Cardiac muscle cell (in vitro differentiated cells and primary cell): Measurements from ENCODE around the gene CCDC40. TPM values are rescaled to one million over a fixed set of nuclear protein-coding genes. Genes with fewer than 3 reads are reported as not detected.

Experiments
- DNase-seq, 2 donors: peaks; one replicate each; pipeline versions ENCODE4 v3.0.0 to v3.0.0-alpha.2; 2010 to 2017; ENCODE audit warnings: low read depth in 1 of 2, low spot score in 1 of 2
- H3K27ac ChIP-seq: fragments of 200-600 bp; sonication (generic); 2 replicates; pipeline ENCODE4 v1.5.1; 2016
- H3K27me3 ChIP-seq: fragments of 200-600 bp; sonication (generic); 2 replicates; pipeline ENCODE4 v1.6.0; 2016; ENCODE audit warnings: control low read depth
- H3K36me3 ChIP-seq: fragments of 200-600 bp; sonication (generic); 2 replicates; pipeline ENCODE4 v1.5.1; 2016; ENCODE audit warnings: control low read depth
- H3K4me1 ChIP-seq: fragments of 200-600 bp; sonication (generic); 2 replicates; pipeline ENCODE4 v1.8.1; 2017; ENCODE audit warnings: low read depth, mild to moderate bottlenecking, mixed run types
- H3K4me3 ChIP-seq: fragments of 200-600 bp; sonication (generic); 2 replicates; pipeline ENCODE4 v1.5.1; 2016; ENCODE audit warnings: mild to moderate bottlenecking
- H3K9me3 ChIP-seq: fragments of 200-600 bp; sonication (generic); 2 replicates; pipeline ENCODE4 v1.5.1; 2017; ENCODE audit warnings: low read depth, mild to moderate bottlenecking, control low read depth
- CTCF ChIP-seq: IDR thresholded peaks from 2 replicates; pipeline ENCODE4 v1.5.1; 2012; ENCODE audit warnings: low read depth, mild to moderate bottlenecking, low read length
- polyA plus RNA-seq: library from polyadenylated mRNA; unstranded; fragments of >200 nt; fragmentation: Nextera tagmentation; extraction: Ambion mirVana; gene quantifications from 2 replicates; pipeline ENCODE4 v1.2.1, GENCODE V29; 2016
- total RNA-seq: library from RNA; depleted of rRNA; stranded (reverse); fragments of >200 nt; gene quantifications from 2 replicates; pipeline ENCODE4 v1.2.3, GENCODE V29; 2016

Gene CCDC40
- total and polyA plus RNA-seq, 2 experiments from 2014 or later, result 11.3 to 12.2 TPM

- no peaks in the 10 kb centered on the region for H3K27me3 ChIP-seq
- H3K4me3 ChIP-seq, result no peak overlapping the region
- H3K9me3 ChIP-seq, result no peaks in the 10 kb centered on the region
- DNase-seq, result no peak
- no peaks in the 10 kb centered on the region for H3K36me3 ChIP-seq
- H3K4me1 ChIP-seq, result no peaks in the 10 kb centered on the region
- no peak overlapping the region for H3K27ac ChIP-seq
- TF ChIP-seq CTCF, result no peak
These were observed 58.8 kb downstream of the CCDC40 start for GRCh38 chr17:80095038-80095843.

GRCh38 chr17:80095844-80096475 is 59.5 kb downstream of the CCDC40 start:
- H3K27me3 ChIP-seq, result no peaks in the 10 kb centered on the region
- TF ChIP-seq CTCF, result no peak

GRCh38 chr17:80096561-80097021 is 60.1 kb downstream of the CCDC40 start:
- Histone ChIP-seq H3K9me3 (no peaks in the 10 kb centered on the region), H3K27ac (no peak overlapping the region), H3K4me3 (no peak overlapping the region), H3K36me3 (no peaks in the 10 kb centered on the region), H3K4me1 (no peaks in the 10 kb centered on the region), H3K27me3 (no peaks in the 10 kb centered on the region)
- TF ChIP-seq CTCF, result no peak
- DNase-seq, result no peak

More at GRCh38 chr17:80095844-80096475, 59.5 kb downstream of the CCDC40 start:
- Histone ChIP-seq H3K4me3 (no peak overlapping the region), H3K36me3 (no peaks in the 10 kb centered on the region), H3K4me1 (no peaks in the 10 kb centered on the region), H3K9me3 (no peaks in the 10 kb centered on the region), H3K27ac (no peak overlapping the region)
- no peak for DNase-seq

- Histone ChIP-seq H3K27me3 (no peaks in the 10 kb centered on the region), H3K4me3 (no peak overlapping the region), H3K4me1 (no peaks in the 10 kb centered on the region), H3K36me3 (no peaks in the 10 kb centered on the region), H3K9me3 (no peaks in the 10 kb centered on the region), H3K27ac (no peak overlapping the region)
- no peak for TF ChIP-seq CTCF
- no peak for DNase-seq
These were observed 60.7 kb downstream of the CCDC40 start for GRCh38 chr17:80097127-80097621.

GRCh38 chr17:80097844-80098691 is 61.6 kb downstream of the CCDC40 start:
- H3K36me3 ChIP-seq, result no peaks in the 10 kb centered on the region
- no peak overlapping the region for H3K4me3 ChIP-seq
- TF ChIP-seq CTCF, result no peak
- no peaks in the 10 kb centered on the region for H3K27me3 ChIP-seq
- H3K4me1 ChIP-seq, result no peaks in the 10 kb centered on the region
- no peaks in the 10 kb centered on the region for H3K9me3 ChIP-seq
- H3K27ac ChIP-seq, result no peak overlapping the region
- DNase-seq, result no peak
